ENCODE measurements around the gene BBX.

The BBX gene

DNA sequence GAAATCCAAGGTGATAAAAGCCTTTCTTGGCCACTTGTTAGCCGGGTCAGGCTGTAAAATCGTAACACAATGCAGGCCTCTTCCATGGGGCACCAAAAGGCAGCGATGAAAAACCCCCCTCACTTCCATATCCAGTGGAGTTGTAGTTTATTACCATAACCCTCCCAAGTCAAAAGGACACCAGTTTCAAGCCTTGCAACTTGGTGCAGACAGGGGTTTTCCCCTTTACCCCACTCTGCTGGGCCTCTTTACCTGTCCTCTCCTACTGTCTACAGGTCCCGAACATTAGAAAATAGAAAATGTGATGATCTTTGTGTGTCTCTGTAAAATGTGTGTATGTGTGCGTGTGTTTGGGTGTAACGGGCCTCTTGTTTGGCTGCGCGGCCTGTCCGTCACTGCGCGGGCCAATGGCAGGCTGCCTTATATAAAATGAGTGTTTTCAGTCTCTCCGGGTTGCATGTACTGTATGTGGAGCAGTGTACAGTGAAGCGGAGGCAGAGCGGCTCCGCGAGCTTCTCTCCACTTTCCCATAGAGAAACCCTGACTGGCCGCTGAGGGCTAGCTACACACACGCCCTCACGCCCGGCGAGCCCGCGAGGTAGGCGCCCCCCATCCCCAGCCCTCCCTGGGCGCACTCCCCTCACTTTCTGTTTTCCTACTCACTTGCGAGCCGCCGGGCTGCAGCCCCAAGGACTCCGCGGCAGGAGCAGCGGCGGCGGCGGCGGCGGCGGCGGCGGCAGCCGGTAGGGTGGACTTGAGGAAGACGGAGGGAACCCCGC lies at the start of gene BBX:
TSS of gene BBX (plus strand) at position 453 of the 779 bp plus-strand sequence. CDS start 187,499 bp downstream, outside the sequence.
- no peak for DNase-seq

- no peak for DNase-seq
Measured at GRCh38 chr3:107476462-107476861, 46.3 kb upstream of the BBX start.

DNA sequence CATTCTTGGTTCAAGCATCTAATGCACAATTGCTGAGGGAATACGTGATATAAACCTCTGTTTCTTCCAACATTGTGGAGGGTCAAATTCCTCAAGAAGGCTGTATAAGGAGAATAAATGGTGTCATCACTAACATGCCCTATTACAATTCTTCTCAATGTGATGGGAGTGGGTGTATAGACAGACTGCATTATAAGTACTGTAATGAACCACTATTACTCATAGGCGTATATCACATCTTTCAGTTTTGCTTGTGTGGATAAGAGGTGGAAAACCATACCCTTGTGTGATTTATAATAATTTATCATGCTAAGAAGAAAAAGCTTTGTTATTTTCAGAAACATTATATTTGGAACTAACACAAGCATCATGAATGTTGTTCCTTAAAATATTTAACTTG lies 35.3 kb upstream of the BBX start:
- no peak for DNase-seq

DNA sequence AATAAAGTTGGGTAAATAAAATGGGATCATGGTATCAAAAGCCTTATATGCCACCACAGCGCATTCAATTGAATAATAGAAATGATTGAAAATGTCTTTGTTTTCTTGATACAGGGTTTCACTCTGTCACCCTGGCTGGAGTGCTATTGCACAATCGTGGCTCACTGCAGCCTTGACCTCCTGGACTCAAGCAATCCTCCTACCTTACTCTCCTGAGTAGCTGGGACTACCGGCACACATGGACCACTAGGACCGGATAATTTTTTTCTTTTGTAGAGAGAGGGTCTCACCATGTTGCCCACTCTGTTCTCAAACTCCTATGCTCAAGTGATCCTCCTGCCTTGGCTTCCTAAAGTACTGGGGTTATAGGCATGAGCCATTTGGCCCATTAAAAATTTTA lies 33.8 kb upstream of the BBX start:
- no peak for DNase-seq

DNA sequence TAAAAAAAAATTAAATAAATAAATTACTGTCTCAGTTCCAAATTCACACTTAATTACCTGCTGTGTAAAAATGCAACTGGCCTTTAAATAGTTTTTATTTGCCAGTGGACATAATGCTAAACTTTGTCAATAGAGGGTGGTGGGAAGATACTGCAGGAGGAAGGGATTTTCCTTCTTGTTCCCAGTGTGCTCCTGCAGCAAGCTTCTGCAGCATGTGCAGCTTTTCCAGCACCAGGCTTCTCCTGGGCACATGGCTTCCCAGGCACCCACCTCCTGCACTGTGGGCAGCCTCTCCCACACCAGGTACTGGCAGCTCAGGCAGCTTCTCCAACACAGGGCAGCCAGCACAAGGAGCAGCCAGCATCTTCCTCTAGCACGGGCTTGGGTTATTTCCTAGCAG lies 29.6 kb upstream of the BBX start:
- DNase-seq: no peak

DNA sequence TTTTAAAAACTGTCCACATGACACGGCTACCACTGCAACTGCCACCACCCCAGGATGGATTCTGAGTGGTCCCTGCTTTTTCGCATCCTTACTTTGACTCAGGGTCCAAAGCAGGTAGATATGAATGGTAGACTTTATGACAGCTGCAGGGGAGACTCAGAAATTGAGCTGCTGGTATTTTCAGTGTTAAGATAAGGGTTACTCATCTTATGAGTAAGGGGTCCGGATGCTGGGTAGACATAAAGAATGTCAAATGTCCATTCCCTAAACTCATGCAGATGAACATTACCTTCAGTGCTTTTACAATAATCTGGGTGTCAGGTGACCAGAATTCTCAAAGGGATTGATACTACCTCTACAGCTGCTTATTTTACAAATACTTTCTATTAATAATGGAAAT lies 25.9 kb upstream of the BBX start:
- DNase-seq: no peak

- no peak for DNase-seq
Measured at GRCh38 chr3:107498646-107499045, 24.1 kb upstream of the BBX start.

DNA sequence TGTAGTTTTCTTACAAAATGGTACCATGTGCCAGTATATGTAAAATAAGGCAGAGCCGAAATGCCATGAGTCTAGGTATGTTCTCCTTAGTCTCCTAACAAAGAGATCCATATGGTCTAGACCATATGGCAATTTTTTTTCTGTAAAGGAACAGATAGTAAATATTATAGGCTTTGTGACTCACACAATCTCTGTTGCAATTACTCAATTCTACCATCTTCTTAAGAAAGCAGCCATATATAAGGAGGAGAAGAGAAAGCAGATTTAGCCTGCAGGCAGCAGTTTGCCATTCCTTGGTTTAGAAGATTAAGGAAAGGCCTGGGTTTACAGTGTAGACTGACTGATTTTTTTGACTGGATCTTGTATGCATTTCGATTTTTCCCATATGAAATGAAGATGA lies 16.3 kb upstream of the BBX start:
- no peak for DNase-seq

DNA sequence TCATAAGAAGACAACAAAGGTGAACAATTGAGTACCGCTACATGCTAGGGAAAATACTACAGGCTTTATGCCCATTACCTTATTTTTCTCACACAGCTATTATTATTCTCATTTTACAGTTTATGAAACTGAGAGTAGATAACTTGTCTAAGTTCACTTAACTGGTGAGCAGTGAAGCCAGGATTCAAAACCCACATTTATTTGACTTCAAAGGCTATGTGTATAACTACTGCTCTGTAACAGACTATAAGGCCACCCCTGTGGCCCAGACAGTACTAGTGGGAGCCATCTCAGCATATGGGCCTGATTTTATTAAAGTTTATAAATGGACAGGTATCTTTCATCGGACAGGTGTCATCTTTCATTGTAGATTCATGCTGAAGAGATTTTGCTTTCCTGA lies 14.4 kb upstream of the BBX start:
- no peak for DNase-seq

- DNase-seq: no peak
Measured at GRCh38 chr3:107512108-107512507, 10.7 kb upstream of the BBX start.

GRCh38 chr3:107514453-107514852 lies 8.3 kb upstream of the BBX start:
- DNase-seq: no peak

DNA sequence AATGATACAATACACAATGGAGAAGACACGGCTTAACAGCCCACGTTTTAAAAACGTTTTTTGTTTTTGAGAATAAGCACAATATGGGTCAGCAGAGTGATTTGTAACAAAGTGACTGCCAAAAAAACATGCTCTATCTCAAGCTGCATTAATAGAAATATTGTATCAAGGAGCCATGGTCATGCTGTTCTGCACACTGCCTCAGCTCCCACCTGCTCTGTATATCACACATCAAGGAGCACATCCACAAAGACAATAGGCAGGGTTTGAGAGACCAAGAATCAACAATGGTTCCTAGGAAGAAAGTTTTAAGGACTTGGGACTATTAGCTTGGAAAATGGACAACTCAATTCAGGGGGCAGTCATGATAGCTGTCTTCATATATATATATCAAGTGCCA lies 6.3 kb upstream of the BBX start:
- DNase-seq: no peak

DNA sequence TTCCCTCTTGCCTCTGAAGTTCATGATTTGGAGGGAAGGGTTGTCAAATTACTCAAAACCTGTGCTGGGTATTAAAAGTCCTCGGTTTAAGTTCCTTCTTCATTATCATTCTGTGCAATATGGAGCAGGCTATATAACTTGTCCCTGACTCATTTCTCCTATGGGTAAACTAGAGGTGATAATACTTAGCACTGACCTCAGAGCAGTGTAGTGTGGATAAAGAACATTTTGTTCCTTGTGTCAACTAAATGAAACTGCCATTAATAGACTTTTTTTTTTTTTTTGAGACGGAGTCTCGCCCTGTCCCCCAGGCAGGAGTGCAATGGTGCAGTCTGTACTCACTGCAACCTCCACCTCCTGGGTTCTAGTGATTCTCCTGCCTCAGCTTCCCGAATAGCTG lies 2.2 kb upstream of the BBX start:
- no peak for DNase-seq

- no peak for DNase-seq
Measured at GRCh38 chr3:107521469-107522059, 1.2 kb upstream of the BBX start.

DNA sequence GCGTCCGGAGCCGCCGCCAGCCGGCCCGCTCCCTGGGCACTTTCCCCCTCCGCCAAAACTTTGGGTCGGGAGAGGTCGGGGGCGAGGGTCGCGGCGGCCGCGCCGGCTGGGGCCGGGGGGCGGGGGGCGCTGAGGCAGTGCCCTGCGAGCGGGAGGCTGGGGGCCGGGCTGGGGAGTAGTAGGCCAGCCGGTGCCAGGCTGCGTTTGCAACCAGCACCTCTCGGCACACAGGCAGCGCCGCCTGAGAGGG lies 452 bp downstream of the BBX start:
- no peak for DNase-seq

- DNase-seq: no peak
Measured at GRCh38 chr3:107523539-107524325, 970 bp downstream of the BBX start.

DNA sequence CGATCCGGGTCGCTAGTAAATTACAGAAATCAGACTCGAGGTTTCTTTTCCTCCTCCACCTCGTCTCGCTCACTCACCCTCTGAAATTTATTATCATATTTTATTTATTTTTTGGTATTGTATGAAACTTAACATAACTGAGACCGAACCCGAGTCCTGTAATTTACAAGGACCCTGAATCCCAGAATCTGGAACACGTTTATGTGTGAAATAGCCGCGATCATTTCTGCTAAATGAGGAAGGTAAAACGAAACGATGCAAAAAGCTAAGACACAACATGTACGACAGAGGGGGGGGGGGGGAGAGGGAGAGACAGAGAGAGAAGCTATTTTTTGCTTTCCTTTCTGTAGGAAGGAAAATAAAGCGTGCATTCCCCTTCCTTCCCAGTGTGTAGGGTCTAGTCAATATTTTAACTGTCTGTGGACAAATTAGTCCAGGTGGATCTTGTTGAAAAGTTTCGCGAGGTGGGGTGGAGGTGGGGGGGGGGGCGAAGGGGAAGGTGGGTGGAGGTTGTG lies 1.6 kb downstream of the BBX start:
- no peak for DNase-seq

DNA sequence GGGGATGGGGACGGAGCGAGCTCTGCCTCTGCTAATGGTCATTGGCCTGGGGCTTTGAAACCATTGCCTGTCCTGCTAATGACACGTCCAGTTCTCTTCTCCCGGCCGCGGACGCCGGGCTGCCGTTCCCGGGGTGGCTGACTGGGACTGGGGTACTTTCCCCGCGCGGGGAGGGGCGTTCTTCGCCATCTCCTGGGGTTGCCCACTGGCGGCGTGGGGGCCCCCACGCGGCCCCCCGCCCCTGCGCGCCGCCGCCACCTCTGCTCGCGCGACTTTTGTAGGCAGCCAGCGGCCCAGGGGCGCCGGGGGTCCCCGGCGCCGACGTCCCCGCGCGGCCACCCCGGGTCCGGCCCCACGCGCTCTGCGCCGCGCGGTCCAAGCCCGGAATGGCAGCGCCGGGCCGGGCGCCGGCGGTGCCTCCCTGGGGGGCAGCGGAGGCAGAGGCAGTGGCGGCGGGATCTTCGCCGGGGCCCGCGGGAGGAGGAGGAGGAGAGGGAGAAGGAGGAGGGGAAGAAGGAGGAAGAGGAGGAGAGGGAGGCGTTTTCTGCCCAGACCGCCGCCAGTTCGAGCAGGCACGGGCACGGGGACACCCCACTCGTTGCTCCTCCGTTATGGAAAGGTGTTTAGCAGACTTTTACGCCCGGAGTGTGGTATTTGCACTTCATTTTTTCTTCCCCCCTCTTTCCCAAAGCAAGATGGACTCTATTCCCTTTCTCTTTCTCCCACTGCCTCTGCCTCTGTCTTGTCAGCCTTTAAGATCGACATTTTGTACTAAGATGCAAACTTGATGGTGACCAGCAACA lies 2.3 kb downstream of the BBX start:
- no peak for DNase-seq

- DNase-seq: no peak
Measured at GRCh38 chr3:107525644-107526305, 3.0 kb downstream of the BBX start.

DNA sequence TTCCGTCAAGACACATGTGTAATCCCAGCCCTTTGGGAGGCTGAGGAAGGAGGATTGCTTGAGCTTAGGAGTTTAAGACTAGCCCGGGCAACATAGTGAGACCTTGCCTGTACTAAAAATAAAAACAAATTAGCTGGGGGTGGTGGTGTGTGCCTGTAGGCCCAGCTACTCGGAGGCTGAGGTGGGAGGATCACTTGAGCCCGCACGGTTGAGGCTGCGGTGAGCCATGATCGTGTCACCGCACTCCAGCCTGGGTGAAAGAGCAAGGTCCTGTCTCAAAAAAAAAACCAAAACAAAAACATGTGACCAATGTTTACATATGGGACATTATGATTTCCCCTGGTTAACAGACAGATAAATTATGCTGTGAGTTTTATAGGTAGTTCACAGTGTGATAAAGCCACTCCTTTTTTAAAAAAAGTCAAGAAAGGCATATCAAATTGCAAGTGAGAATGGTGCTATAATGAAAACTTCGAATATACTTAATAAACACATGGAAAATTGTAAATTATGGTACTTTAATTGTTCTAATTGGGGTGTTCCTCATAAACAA lies 9.2 kb downstream of the BBX start:
- DNase-seq: no peak

DNA sequence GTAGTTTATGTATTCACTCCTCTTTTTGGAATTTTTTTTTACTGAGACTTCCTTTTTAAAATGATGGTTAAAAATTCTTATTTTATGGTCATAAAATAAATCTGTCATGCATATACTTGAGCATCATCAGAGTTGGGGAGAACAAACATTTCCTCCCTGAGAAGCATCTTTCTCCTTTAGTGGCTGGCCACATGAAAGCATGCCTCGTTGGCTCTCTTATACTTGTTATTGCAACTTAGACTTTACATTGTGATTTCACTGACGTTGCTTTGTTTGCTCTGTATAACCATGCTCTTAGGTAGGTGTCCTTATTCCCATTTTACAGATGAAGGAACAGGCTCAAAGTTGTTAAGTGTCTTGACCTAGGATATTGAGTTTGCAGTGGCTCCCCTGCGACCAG lies 18.1 kb downstream of the BBX start:
- no peak for DNase-seq

DNA sequence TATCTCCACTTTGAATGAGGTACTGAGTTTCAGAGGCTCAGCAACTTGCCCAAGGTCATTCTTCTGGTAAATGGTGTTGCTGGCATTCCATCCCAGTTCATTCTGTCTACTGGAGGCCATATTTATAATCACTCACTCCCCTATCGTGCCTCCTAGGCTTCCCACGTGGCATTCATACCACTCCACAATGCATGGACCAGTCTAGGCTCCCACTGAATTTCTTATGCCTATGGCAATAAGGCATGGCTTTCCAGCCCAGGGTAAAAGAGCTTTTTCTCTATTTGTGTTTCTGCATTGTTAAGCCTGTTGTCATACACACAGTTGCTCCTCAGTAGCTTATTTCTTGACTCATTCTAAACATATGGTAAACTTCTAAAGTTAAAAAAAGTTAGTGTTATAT lies 19.9 kb downstream of the BBX start:
- no peak for DNase-seq
